HCT116 (cell line): ENCODE measurements around the gene DHODH.

Experiments used
- CTCF ChIP-seq, 3 experiments: fragments of 200-600 bp in 1 of 3; sonication (generic) in 1 of 3; IDR thresholded peaks in 2 of 3; conservative IDR thresholded peaks in 1 of 3; 2 replicates each; pipeline ENCODE4 v1.5.1; 2012 to 2017; ENCODE audit warnings: low read depth in 2 of 3, low read length in 2 of 3, antibody characterized with exemption in 1 of 3, borderline replicate concordance in 1 of 3, control low read depth in 1 of 3, mild to moderate bottlenecking in 1 of 3, mixed read lengths in 1 of 3, mixed run types in 1 of 3, moderate library complexity in 1 of 3; ENCODE audit not compliant: insufficient read depth in 1 of 3
- EZH2 ChIP-seq: fragments of 200-600 bp; sonication (generic); IDR thresholded peaks from 2 replicates; pipeline ENCODE4 v1.6.1; 2017; ENCODE audit warnings: antibody characterized with exemption, mixed run types
- EZH2phosphoT487 ChIP-seq: fragments of 200-600 bp; IDR thresholded peaks from 2 replicates; pipeline ENCODE4 v1.6.1; 2018; ENCODE audit warnings: antibody characterized with exemption, borderline replicate concordance
- POLR2A ChIP-seq: IDR thresholded peaks from 2 replicates; pipeline ENCODE4 v1.7.0; 2011; ENCODE audit warnings: borderline replicate concordance; ENCODE audit not compliant: insufficient read depth, insufficient read length; ENCODE audit errors: extremely low read depth
- ZBTB33 ChIP-seq: IDR thresholded peaks from 2 replicates; pipeline ENCODE4 v1.6.1; 2011; ENCODE audit warnings: mild to moderate bottlenecking, low read length, moderate library complexity; ENCODE audit not compliant: insufficient replicate concordance; ENCODE audit errors: extremely low read depth

DNA sequence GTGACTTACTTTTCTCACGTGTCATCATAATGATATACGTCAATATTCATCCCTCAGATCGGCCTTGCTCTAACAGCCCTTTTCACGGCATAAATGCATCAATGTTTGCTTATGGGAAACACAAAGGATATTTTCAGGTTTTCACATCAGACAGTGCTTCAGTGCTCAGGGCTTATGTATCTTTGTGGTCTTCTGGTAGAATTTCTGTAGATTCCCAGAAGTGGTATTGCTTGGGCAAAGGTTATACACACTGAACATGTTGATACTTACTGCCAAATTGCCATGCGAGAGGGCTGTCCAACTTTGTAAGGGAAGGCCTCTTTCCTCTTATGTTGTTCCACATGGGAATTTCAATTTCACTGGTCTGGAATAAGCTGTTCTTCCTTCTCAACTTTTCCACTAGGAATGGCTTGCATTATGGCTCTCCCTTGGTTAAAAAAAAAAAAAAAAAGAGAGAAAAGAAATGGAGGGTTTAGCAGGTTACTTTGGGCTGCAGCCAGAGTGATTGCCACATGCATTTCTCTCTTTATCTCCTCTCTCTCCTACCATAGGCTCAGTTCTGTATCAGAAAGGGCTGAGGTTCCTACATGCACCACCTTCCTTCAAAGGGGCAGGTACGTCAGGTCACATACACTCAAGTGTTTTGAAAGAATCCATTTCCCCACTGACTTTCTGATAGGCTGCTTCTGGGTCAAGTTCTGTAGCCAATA lies 19.3 kb downstream of the DHODH start:
- TF ChIP-seq CTCF (IDR thresholded peaks at IDR 0.05 in 2 of 3, conservative IDR thresholded peaks at IDR 0.05 in 1 of 3; ENCODE audit: borderline replicate concordance in 1 of 3, insufficient read depth in 1 of 3, low read depth in 2 of 3, low read length in 2 of 3): no peak
- no peak for TF ChIP-seq EZH2phosphoT487
- no peak for TF ChIP-seq EZH2
- no peak for TF ChIP-seq POLR2A
- no peak for TF ChIP-seq ZBTB33
